ENCODE data around the gene SMYD3. TPM values are rescaled to one million over a fixed set of nuclear protein-coding genes. Genes with fewer than 3 reads are reported as not detected.

SMYD3 gene
- total RNA-seq, 1 donor from 2014 or later = 27.2 TPM

DNA sequence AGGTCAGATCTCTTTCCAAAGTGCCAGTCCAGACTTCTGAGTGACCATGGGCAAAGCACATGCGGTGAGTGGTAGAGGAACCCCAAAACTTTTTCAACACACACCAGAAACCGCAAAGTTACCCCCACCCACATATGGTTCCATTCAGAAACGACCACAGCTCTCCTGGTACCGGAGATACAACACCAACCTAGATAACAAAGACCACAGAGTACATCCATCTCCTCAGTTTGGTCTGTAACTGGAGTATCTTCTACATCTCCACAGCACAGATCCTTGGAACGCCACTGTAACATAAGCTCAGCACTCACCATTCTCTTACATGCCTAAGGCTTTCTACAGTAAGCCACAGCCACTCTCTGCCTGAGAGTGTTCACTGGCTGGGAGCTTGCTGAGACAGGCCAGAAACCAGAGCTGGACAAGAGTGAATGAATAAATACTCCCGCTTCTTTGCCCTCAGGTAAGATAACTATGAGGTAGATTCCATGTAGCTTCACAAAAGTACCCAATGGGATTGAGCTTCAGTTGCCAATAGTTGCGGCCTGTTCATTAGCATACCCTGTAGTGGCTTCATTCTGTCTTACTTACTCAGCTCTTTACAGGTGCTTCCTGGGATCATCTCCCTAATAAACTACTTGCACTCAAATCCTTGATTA lies 81.8 kb downstream of the SMYD3 start:
- H3K4me1 ChIP-seq = no peaks in the 10 kb centered on the region
- no peaks in the 10 kb centered on the region for H3K27me3 ChIP-seq
- no peaks in the 10 kb centered on the region for H3K36me3 ChIP-seq
- H3K4me3 ChIP-seq = no peak overlapping the region
- H3K9me3 ChIP-seq = no peaks in the 10 kb centered on the region
- H3K27ac ChIP-seq = no peak overlapping the region
- DNase-seq (no peak), ATAC-seq (no peak)
- intact Hi-C loops (cut with DNase I) = no loop called here
- TF ChIP-seq, protein P1, sequence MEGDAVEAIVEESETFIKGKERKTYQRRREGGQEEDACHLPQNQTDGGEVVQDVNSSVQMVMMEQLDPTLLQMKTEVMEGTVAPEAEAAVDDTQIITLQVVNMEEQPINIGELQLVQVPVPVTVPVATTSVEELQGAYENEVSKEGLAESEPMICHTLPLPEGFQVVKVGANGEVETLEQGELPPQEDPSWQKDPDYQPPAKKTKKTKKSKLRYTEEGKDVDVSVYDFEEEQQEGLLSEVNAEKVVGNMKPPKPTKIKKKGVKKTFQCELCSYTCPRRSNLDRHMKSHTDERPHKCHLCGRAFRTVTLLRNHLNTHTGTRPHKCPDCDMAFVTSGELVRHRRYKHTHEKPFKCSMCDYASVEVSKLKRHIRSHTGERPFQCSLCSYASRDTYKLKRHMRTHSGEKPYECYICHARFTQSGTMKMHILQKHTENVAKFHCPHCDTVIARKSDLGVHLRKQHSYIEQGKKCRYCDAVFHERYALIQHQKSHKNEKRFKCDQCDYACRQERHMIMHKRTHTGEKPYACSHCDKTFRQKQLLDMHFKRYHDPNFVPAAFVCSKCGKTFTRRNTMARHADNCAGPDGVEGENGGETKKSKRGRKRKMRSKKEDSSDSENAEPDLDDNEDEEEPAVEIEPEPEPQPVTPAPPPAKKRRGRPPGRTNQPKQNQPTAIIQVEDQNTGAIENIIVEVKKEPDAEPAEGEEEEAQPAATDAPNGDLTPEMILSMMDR (IDR thresholded peaks at IDR 0.05) = no peak

DNA sequence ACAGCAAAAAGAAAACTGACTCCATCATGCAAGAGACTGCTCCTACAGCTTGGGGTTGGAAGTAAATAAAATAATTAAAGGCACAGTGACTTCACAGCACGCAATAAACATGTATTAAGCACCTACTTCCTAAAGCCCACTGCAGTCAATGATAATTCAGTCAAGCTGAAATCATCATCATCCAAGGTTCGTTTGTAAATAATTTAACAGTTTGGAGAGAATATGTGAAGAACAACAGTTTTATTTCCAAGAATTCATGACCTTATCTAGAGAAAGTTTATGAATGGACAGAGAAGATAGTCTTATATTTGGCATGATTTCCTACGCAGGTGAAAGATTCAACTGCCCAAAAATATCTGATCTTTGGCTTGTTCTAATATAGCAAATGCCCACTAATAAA lies 86.8 kb downstream of the SMYD3 start:
- H3K36me3 ChIP-seq = no peaks in the 10 kb centered on the region
- TF ChIP-seq, protein P1 (IDR thresholded peaks at IDR 0.05) = no peak
- no peak overlapping the region for H3K27ac ChIP-seq
- H3K4me1 ChIP-seq = no peaks in the 10 kb centered on the region
- H3K9me3 ChIP-seq = no peaks in the 10 kb centered on the region
- intact Hi-C loops (cut with DNase I) = no loop called here
- no peaks in the 10 kb centered on the region for H3K27me3 ChIP-seq
- DNase-seq (no peak), ATAC-seq (no peak)
- no peak overlapping the region for H3K4me3 ChIP-seq

DNA sequence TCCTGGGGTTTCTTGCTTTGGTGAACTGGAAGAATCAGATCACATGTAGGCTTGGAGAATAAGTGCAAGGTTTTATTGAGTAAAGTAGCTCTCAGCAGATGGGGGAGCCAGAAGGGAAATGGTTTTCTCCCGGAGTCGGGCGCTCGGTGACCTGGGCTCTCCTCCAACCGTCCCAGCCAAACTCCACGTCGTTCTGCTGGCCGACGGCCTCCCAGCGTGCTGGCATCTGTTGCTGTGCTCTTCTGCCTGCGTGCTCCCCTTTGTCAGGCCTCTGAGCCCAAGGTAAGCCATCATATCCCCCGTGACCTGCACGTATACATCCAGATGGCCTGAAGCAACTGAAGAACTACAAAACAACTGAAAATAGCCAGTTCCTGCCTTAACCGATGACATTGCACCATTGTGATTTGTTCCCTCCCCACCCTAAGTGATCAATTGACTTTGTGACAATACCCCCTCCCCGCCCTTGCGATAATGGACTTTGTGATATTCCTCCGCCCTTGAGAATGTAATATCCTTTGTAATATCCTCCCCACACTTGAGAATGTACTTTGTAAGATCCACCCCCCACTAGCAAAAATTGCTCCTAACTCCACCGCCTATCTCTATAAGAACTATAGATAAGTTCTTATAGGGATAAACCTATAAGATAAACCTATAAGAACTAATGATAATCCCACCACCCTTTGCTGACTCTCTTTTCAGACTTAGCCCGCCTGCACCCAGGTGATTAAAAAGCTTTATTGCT lies 88.3 kb downstream of the SMYD3 start:
- TF ChIP-seq, protein P1 (IDR thresholded peaks at IDR 0.05) = no peak
- no peak overlapping the region for H3K27ac ChIP-seq
- H3K4me1 ChIP-seq = no peaks in the 10 kb centered on the region
- H3K9me3 ChIP-seq = no peaks in the 10 kb centered on the region
- DNase-seq (no peak), ATAC-seq (no peak)
- H3K4me3 ChIP-seq = no peak overlapping the region
- no peaks in the 10 kb centered on the region for H3K27me3 ChIP-seq
- intact Hi-C loops (cut with DNase I) = no loop called here
- no peaks in the 10 kb centered on the region for H3K36me3 ChIP-seq

DNA sequence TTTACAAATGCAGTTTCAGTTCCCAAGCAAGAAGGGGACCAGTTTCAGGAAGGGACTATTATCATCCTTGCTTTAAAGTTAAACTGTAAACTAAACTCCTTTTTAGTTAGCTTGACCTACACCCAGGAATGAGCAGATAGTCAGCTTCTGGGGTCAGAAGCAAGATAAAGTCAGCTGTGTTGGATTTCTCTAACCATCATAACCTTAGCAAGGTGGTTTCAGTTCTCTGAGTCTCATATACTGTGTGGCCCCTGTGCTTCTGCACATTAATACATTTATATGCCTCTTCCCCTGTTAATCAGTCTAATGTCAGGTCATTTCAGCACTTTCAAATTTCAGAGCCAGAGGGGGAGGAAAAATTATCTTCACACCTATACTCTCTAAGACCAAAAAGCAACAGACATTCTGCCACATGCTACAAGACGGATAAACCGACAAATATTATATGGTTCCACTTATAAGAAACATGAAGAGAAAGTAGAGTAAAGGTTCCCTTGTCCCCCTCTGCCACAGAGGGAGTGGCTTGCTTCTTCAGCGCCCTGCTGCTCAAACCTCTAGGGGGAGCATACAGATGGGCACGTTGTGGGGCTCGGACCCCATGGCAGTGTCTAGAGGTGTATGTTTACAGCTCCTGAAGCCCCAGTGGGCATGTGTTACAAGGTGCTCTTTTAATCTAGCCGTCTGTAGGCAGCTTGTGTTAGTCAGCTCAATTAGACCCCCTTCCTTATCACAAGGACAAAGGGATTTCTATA lies 89.1 kb downstream of the SMYD3 start:
- no peak for DNase-seq
- ATAC-seq = no peak
- TF ChIP-seq, protein P1 (IDR thresholded peaks at IDR 0.05) = no peak
- Histone ChIP-seq H3K4me1 (no peaks in the 10 kb centered on the region), H3K9me3 (no peaks in the 10 kb centered on the region), H3K4me3 (no peak overlapping the region), H3K27me3 (no peaks in the 10 kb centered on the region), H3K27ac (no peak overlapping the region), H3K36me3 (no peaks in the 10 kb centered on the region)
- intact Hi-C loops (cut with DNase I) = no loop called here

DNA sequence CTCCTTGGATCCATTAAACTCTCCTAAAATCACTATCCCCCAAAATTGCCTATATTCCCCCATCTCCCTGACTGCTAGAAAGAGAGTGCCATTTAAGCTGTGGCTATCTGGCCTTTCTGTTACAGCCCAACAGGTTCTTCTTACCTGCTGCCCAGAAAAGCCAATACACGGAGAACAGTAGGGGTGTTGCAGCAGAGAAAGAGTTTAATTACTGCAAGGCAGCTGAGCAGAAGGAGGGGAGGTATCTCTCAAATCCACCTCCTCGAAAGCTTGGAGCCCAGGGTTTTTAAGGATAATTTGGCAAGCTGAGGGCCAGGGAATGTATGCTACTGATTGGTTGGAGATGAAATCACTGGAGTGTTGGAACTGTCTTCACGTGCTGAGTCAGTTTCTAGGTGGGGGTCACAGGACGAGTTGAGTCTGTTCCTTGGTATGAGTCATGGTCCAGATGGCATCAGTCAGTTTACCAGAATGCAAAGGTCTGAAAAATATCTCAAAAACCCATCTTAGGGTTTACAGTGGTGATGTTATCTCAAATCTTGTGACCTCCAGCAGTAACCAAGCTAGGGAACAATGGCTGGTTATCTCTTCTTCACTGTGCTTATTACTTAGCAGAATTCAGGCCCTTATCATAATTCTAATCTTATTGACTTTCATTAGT lies 89.8 kb downstream of the SMYD3 start:
- H3K4me3 ChIP-seq = no peak overlapping the region
- TF ChIP-seq, protein P1 (IDR thresholded peaks at IDR 0.05) = no peak
- ATAC-seq = no peak
- H3K36me3 ChIP-seq = no peaks in the 10 kb centered on the region
- no peaks in the 10 kb centered on the region for H3K4me1 ChIP-seq
- no peak for DNase-seq
- H3K27me3 ChIP-seq = no peaks in the 10 kb centered on the region
- intact Hi-C loops (cut with DNase I) = no loop called here
- H3K9me3 ChIP-seq = no peaks in the 10 kb centered on the region
- H3K27ac ChIP-seq = no peak overlapping the region
